HG03175 (cell line): ENCODE measurements around the gene CGREF1.
A peak's percentile ranks its signal among the peaks of the same experiment; 100 is the strongest.
"Not testable (repeated sequence)": the region's sequence is repeated elsewhere in the genome, so short reads cannot be mapped to it uniquely, and the experiment has no call there.

ENCODE experiments used
- ATAC-seq: cut with Tn5 transposase; IDR thresholded peaks from one replicate; pipeline ENCODE4 v1.9.1; 2021; ENCODE audit warnings: mild to moderate bottlenecking, moderate library complexity; ENCODE audit not compliant: unreplicated experiment

Gene CGREF1

GRCh38 chr2:27077231-27077630 lies 41.7 kb downstream of the CGREF1 start:
- ATAC-seq = no peak

DNA sequence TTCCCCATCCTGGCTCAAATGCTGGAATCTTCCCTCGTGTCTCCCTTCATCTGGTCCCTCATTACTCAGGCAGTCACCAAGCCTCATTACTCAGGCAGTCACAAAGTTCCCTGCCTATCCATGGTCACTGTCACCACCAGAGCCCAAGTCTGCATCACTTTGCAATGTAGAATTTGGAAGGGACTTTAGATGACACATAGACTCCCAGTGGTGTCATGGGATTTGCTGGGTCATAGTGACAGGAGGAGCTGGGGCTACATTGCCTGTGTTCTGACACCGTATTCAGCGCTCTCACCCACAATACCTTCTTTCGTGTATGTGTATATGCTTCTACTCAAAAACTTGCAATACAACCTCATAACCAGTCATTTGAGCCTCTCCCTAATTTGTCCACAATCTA lies 42.6 kb downstream of the CGREF1 start:
- ATAC-seq = no peak

DNA sequence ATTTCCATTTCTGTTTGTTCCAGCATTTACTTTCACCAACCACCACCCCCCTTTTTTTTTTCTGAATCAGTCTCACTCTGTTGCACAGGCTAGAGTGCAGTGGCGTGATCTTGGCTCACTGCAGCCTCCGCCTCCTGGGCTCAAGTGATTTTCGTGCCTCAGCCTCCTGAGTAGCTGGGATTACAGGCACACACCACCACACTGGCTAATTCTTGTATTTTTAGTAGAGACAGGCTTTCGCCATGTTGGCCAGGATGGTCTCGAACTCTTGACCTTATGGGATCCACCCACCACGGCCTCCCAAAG lies 43.4 kb downstream of the CGREF1 start:
- ATAC-seq = not testable (repeated sequence)

DNA sequence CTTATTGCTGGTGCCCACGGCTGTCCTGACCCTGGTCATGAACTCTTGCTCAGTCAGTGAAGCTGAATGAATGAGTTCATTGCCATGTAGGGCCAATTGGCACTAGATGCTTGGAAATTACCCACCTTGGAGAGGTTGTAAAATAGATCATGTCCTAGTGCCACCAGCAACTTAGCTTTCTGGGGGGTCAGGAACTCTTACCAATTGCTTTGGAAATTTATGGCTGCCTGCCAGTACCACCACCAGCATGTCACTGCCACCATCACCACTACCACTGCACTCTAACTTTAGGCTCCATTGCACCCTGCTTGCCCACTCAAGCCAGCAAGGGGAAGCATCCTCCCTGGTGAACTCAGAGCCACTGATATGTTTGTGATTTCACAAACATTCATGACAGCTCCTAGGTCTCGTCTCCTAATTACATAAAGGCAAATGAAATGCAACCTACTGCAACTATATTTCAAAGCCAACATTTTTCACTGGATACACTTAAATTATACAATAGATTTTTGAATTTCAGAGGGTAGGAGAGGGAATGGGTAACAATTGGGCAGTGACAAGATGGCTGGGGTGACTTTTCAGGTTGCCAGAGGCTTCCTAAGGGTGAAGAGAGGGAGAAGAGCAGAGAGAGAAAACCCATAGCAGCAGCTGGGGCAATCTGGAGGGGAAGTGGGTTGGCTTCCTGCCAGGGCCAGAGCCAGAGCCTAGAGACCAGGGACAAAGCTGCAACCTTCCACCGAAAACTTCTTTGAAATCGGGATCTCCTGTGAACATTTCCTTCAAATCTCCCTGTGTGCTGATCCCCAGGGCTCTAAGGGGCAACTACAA lies 44.0 kb downstream of the CGREF1 start:
- no peak for ATAC-seq

- ATAC-seq = no peak
Measured at GRCh38 chr2:27073782-27074181, 45.1 kb downstream of the CGREF1 start.

- ATAC-seq = no peak
Measured at GRCh38 chr2:27072920-27073319, 46.0 kb downstream of the CGREF1 start.

GRCh38 chr2:27071990-27072830 lies 46.7 kb downstream of the CGREF1 start:
- ATAC-seq = no peak

- peak; percentile 89 for ATAC-seq
Measured at GRCh38 chr2:27071277-27071989, 47.5 kb downstream of the CGREF1 start, which contains the start of gene OST4. OST4 (minus strand) TSS chr2:27071654.

DNA sequence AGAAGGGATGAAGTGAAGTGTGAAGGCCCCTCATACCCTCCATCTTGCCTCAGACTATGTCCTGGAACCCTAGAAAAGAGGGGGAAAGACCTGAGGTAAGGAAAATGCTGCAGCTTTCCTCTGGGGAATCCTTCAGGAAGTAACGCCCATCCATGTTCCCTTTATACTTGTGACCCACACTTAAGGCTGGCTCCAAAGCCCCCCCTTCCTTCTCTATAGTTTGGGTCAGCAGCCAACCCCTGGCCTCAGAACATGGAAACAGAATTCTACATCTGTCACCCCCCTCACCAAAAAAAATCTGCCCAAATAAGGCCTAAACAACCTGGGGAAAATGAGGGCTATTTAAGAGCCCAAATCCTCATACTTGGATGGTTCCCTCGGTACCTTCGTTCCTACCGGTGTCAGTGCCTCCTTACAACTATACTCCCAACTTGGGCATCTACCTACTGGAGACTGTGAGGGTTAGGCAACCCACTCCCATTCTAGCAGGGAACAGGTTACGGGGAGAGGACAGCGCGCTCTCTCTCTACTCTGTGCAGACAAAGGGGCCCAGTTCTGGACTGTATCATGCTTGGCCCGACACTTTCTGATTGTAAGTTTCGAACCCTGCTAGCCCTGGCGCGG lies 48.2 kb downstream of the CGREF1 start:
- ATAC-seq = peak; percentile 10

GRCh38 chr2:27069961-27070618 lies 48.8 kb downstream of the CGREF1 start:
- ATAC-seq = no peak

DNA sequence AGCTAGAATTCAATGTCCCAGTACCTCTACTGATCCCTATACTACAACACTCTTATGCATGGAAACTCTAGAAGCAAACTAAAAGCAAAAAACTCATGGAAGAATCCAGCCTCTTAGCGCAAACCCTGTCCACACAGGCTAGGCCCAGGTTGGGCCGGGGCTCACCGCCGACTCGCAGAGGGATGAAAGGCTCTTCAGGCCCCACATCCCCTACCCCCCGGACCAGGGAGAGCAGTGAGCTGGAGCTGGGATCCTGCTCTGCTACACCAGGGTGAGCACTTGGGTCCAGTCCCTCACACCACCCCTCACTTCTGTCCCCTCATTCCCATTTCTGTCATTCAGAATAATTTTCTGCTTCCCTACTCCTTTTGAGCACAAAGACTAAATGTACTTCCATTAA lies 49.5 kb downstream of the CGREF1 start:
- ATAC-seq = no peak

- ATAC-seq = no peak
Measured at GRCh38 chr2:27067385-27067784, 51.5 kb downstream of the CGREF1 start.

GRCh38 chr2:27065128-27065527 lies 53.8 kb downstream of the CGREF1 start:
- ATAC-seq = no peak

DNA sequence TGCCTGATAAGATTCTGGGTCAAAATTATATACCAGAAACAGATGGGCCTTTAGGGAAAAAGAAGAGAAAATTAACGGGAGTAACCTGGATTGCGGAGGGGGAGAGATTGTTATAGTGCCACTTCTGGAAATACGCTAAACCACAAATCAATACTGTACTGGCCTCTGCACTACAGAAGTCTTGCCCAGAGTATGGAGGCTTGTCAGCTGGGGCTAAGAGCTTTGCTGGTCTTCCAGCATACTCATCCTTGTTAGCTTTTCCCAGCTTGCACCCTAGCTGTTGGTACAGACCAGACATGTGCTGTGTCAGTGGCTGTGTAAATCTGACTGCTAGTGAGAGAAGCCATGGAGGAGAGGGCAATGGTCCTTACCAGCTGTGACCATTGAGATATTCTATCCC lies 58.6 kb downstream of the CGREF1 start:
- no peak for ATAC-seq

- ATAC-seq = no peak
Measured at GRCh38 chr2:27059141-27059820, 59.6 kb downstream of the CGREF1 start.

- no peak for ATAC-seq
Measured at GRCh38 chr2:27058210-27058609, 60.7 kb downstream of the CGREF1 start.

- ATAC-seq = no peak
Measured at GRCh38 chr2:27057184-27057583, 61.7 kb downstream of the CGREF1 start.

- ATAC-seq = no peak
Measured at GRCh38 chr2:27054721-27055120, 64.2 kb downstream of the CGREF1 start.

- no peak for ATAC-seq
Measured at GRCh38 chr2:27053776-27054175, 65.2 kb downstream of the CGREF1 start.

- no peak for ATAC-seq
Measured at GRCh38 chr2:27053321-27053720, 65.6 kb downstream of the CGREF1 start.
